Neural progenitor cell (in vitro differentiated cells): Measurements from ENCODE around the gene CTDSPL2.

Experiments used
- EZH2 ChIP-seq: fragments of 200-600 bp; sonication (generic); IDR thresholded peaks from 2 replicates; pipeline ENCODE4 v1.6.1; 2017; ENCODE audit warnings: antibody characterized with exemption, mild to moderate bottlenecking, moderate library complexity
- TF ChIP-seq, protein P1 (sequence below): fragments of 200-600 bp; sonication (generic); IDR thresholded peaks from 2 replicates; pipeline ENCODE4 v1.5.1; 2017; ENCODE audit warnings: antibody characterized with exemption, mild to moderate bottlenecking

DNA sequence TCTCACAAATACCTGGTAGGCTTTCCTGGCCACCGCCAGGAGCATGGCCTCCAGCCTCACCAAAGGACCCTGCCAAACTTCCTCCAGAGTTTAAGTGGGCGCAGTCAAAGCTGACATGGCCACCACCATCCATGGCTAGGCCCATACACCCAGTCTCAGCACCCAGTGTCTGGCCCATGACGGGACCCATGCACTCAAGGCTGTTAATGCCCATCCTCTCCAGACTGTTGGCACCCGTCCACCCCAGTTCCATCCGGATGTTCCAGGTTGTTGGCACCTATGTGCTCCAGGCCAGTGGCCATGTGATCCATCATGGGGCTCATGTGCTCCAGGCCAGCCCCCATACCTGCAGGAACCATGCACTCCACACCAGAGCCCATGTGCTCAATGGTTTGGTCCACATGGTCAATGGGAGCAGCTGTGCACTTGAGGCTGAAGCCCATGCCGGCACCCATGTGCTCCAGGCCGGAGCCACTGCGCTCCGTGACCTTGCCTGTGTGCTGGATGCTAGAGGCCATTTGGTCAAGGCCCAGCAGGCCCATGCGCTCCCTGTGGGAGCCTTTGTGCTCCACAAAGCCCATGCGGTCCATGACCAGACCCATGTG is 20.4 kb downstream of the CTDSPL2 start:
- TF ChIP-seq, protein P1, sequence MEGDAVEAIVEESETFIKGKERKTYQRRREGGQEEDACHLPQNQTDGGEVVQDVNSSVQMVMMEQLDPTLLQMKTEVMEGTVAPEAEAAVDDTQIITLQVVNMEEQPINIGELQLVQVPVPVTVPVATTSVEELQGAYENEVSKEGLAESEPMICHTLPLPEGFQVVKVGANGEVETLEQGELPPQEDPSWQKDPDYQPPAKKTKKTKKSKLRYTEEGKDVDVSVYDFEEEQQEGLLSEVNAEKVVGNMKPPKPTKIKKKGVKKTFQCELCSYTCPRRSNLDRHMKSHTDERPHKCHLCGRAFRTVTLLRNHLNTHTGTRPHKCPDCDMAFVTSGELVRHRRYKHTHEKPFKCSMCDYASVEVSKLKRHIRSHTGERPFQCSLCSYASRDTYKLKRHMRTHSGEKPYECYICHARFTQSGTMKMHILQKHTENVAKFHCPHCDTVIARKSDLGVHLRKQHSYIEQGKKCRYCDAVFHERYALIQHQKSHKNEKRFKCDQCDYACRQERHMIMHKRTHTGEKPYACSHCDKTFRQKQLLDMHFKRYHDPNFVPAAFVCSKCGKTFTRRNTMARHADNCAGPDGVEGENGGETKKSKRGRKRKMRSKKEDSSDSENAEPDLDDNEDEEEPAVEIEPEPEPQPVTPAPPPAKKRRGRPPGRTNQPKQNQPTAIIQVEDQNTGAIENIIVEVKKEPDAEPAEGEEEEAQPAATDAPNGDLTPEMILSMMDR = no peak
- no peak for TF ChIP-seq EZH2
